GM21723 (cell line): ENCODE measurements around the gene NFATC1.
"Not testable (repeated sequence)": the region's sequence is repeated elsewhere in the genome, so short reads cannot be mapped to it uniquely, and the experiment has no call there.

Experiments
- ATAC-seq: cut with Tn5 transposase; IDR thresholded peaks from one replicate; pipeline ENCODE4 v1.9.1; 2021; ENCODE audit warnings: mild to moderate bottlenecking, moderate library complexity; ENCODE audit not compliant: unreplicated experiment

NFATC1 gene

DNA sequence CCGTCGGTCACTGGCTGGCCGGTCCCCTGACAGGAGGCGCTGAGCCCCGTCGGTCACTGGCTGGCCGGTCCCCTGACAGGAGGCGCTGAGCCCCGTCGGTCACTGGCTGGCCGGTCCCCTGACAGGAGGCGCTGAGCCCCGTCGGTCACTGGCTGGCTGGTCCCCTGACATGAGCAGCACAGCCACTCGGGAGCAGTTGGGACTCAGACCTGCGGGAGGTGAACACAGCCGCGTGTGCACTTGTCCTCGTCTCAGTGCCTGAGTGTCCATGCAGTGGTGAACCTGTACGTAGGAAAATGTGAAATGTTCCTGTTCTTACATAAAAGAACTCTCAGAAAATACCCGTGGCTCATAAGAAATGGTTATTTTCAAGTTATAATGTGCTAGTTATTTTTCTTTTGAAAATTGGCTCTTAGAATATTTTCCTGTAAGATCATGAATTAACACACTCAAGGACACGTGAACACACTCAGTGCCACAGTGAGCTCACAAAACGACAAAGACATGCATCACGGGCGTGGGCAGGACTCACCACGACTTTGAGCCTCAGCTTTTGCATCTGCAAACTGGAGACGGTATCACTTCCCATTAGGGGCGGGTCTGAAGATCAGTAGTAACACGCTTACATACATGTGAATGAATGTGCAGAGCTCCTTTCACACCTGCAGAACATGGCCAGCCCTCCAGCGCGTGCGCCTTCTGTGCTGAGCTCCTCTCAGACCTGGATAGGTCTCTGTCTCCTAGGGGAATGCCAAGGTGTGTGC, 21.1 kb upstream of the NFATC1 start:
- peak; percentile 88 for ATAC-seq

DNA sequence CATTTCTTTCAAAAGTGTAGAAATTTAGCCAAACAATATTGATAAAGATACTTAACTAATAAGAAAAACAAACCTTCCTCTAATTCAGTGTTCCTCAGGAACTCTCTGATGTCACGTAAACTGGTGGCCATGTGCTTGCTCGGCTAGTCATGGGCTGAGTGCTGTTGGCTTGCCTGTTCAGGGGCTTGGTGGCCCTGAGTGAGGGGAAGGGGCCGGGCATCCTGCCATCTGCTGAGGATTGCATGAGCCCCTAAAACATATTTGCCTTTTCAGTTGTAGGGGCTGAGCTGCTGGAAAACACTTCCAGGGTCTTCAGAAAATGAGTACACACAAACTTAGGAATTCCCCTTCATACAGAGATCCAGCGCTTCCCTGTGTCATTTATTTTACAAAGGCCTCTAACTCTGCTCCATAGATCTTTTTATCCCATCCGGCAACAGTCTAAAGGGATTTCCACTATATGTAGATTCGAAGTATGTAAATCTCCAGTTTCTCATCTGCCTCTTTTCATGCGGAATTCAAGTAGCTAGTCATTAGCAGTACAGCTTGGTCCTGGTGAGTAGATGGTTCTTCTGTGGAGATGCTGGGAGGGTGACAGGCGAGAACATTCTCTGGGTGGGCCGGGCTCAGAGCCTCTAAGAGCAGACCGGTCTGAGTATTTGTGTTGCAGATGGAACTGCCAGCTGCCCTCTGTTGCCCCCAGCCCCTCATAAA, 20.1 kb upstream of the NFATC1 start:
- no peak for ATAC-seq

DNA sequence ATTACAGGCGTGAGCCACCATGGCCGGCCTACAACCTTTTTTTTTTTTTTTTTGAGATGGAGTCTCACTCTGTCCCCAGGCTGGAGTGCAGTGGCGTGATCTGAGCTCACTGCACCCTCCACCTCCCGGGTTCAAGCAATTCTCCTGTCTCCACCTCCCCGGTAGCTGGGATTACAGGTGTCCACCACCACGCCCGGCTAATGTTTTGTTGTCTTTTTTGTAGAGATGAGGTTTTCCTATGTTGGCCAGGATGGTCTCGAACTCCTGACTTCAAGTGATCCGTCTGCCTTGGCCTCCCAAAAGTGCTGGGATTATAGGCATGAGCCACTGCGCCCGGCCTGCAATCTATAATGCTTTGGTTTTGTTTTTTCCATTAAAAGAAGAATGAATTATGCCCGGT, 19.1 kb upstream of the NFATC1 start:
- not testable (repeated sequence) for ATAC-seq

DNA sequence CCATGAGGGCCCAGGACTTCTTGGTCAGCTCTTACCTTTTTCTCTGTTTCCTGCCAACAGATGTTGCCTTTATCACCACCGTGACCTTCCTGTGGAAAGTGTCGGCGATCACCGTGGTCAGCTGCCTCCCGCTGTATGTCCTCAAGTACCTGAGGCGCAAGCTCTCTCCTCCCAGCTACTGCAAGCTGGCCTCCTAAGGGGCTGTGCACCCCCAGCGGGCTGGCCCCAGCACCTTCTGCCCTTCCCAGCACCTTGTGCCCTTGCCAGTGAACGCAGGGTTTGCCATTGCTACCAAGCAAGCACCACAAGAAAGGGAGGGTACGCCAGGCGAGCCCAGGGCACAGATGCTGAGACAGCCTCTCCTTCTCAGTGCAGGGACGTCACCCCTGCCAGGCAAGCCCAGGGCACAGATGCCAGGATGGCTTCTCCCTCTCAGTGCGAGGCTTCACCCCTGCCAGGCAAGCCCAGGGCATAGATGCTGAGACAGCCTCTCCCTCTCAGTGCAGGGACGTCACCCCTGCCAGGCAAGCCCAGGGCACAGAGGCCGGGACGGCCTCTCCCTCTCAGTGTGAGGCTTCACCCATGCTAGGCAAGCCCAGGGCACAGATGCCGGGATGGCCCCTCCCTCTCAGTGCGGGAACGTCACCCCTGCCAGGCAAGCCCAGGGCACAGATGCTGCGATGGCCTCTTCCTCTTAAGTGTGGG, 18.4 kb upstream of the NFATC1 start:
- ATAC-seq, result no peak

DNA sequence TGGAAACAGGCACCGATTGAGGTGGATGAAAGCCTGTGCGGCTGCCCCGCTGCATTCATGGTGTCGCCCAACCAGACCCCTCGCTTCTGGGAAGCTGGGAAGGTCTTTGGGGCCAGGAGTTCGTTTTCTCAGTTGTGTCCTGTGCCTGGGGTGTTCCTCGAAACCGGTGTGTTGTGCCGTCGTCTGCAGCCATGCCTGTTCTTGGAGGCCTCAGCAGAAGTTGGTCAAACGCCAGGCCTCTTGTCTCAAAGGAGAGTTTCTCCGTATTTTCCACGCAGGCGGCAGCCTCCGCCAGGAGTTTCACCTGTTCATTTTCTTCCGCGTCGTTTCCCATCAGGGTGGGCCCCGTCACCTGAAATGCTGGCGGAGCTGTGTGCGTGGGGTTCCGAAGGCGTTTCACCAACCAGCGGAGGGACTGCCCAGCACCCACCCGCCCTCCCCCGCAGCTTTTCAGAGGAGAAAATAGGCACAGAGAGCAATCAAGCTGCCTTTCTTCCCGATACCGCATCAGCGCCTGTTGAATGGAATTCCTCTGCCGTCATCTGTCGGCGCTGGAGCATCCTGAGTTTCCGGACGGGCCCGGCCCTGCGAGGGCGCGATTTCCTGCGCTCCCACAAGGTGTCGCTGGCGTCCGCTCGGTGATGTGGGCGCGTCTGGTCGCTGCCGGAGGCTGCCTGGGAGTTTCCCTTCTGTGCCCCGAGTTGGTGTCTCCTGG, 17.0 kb upstream of the NFATC1 start:
- ATAC-seq, result peak; percentile 61

DNA sequence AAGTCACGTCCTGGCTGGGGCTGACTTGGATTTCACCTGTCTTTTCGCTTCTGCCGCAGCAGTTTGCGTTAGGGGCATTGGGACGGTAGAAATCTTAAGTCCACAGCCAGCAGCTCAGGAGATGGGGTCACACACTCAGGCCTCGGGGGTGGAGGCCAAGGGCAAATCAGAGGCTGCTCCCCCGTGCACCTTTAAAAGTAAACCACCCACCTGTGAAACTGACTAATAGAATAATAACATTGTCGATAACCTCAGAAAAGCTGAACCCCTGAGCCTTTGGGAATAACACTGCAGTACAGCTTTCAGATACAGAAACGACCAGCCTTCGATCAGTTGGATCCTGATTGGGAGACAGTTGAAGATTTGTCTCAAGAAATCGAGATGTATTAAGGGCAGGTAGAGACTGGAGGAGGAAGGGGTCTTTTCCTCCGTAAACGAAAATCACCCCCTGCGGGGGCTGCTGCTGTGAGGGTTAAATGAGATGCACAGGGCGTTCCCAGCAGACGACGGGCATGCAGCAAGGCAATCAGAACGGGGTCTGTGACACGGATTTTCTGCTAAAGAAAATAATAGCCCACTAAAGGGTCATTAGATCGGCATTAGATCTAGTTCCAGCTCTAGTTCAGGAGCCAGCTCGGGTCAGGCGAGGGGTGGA, 16.4 kb upstream of the NFATC1 start:
- ATAC-seq, result peak; percentile 17

DNA sequence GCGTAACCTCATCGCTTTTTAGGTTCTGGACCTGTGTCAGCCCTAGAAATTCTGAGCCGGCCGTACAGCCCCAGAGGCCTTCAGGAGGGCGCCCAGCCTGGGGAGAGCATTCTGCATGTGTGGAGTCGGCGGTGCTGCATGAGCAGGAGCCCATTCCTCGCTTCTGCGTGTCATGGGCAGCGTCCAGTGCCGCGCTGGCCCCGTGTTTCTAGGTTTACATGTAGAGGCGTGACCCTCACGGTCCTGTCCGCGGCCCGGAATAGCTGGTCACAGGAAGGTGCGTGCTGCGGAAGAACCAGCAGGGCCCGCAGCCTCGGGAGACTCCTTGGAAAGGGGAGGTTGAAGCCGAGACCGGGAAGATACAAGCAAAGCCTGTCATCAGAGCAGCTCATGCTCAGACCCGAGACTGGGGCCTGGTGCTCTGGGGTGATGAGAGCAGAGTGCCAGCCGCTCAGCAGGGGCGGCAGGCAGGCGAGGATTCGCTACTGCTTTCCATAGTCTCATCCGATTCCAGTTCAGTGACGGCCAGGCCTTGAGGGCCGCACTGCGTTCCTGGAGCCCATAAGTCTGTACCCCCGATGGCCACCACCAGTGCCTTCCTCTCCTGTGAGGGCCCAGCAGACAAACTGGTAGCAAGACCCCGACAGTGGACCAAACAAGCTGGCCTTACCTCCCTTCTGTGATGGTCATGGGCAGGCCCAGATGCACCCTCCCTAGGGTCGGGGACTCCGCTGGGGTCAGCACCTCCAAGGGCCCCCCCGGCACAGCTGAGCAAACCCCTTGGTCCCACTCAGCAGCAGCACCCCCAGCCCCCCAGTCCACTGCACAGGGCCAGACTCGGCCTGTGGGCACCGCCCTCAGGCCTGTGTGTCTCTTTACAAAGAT, 15.6 kb upstream of the NFATC1 start:
- no peak for ATAC-seq

DNA sequence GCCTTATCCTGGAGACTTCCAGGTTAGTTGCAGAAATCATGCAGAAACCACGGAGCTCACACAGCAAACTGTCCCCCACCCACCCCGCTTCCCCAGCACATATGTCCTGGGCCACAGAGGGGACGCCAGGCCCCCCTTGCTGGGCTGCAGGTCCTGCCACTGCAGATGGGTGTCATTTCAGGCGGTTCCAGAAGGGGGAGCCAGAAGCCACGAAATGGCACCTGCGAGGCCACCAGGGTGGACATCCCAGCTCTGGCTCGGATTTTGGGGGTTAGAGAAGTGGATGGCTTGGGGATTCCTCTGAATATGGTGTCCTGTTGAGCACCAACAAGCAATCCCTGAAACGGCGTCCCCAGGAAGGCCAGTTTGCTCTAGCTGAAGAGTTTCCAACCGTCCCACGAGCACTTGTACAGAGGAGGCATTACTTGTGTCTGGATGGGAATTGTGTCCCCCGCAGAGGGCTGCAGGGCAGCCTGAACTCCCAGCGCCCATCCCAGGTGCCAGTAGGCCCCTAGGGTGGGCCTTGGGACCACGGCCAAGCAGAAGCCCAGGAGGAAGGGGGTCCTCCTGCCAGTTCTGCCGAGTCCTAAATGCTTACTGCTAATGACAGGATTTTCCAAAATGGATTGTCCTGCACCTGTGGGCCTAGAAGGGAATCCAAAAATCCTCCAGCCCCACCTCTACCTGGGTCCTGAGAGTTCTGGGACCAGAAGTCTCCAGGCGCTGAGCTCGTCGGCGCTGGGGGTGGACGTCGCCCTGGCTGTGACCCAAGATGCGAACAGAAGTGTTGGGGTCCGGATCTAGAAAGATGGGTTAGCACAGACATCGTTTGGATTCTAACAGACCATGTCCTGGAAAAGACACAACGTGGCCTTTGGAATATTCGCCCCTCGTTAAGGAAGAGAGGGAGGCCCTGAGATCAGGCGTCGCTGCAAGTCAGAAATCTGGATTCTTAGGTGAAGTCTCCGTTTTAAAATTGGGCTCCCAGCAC, 14.6 kb upstream of the NFATC1 start:
- peak; percentile 43 for ATAC-seq

DNA sequence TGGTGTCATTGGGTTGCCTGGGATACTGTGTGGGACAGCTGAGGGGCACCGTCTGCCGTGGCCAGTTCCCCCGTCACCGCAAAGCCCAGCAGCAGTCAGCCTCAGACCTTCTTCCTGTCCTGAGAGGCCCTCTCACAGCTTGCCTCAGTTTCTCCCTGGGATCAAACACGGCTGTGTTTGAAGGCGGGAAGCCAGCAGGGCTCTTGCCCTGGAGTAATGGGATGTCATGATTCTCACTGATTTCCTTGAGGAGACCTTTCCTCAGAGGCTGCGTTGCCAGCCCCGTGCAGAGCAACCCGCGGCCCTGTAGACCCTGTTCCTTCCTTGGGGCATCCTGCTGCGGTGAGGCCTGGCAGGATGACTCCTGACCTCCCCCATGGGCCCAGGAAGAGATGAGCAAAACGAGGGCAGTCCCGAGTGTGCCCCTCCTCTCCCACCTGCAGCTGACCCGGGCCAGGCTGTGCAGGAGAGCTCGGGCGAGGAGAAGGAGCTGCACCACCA, 13.9 kb upstream of the NFATC1 start:
- no peak for ATAC-seq

DNA sequence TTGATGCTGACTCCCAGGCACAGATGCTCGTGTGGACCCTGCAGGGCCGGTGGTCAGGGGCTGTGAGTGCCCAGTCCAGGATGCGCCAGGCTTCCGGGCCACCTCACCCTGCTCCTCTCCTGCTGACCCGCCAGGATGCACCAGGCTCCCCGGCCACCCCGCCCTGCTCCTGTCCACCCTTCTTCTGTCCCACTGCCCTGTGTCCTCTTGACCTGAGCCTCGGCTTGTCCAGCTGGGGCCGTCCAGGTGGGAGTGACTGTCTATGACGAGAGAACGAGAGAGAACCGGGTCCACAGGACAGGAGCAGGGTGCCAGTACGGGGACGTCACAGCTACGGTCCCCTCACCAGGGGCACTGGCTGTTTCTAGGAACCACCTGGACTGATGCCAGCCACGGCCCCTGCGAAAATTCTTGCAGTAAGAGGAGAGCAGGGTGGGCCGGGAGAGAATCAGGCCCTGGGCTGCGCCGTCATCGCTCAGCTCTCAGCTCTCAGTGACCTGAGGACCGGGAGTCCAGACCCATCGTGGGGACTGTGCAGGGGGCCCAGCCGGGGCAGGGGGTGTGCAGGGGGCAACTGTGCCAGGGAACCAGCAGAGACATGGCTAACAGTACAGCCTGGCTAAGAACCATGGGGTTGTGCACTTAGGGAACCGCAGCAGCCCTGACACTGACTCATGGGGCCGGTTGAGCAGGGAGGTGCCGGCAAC, 12.9 kb upstream of the NFATC1 start:
- no peak for ATAC-seq

DNA sequence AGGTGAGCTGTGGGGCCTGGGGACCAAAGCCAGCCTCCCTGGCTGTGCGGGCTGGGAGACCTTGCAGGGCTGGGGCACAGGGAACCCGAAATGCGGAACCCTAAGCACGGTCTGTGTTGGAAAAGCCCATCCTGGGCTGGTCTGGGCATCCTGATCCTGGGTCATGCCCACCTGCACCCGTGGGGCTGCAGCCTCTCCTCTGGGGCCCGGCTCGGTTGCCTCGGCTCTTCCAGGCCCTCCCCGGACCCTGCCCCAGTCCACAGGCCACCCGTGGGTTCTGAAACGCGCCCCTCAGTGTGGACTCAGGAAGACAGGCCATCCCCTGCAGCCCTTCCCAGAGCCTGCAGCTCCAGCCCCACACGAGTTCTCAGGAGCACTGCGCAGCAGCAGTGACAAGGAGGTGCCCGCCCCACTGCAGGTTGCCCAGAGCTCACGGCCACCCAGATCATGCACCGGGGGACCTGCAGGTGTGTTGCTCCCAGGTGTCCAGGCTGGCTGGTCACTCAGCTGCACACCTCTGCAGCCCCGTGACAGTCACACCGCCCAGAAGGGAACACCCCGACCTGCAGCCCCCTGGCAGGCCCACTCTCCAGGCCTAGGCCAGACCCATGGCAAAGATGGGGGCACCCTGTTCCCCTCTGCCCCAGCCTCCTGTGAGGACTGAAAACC, 12.2 kb upstream of the NFATC1 start:
- no peak for ATAC-seq

DNA sequence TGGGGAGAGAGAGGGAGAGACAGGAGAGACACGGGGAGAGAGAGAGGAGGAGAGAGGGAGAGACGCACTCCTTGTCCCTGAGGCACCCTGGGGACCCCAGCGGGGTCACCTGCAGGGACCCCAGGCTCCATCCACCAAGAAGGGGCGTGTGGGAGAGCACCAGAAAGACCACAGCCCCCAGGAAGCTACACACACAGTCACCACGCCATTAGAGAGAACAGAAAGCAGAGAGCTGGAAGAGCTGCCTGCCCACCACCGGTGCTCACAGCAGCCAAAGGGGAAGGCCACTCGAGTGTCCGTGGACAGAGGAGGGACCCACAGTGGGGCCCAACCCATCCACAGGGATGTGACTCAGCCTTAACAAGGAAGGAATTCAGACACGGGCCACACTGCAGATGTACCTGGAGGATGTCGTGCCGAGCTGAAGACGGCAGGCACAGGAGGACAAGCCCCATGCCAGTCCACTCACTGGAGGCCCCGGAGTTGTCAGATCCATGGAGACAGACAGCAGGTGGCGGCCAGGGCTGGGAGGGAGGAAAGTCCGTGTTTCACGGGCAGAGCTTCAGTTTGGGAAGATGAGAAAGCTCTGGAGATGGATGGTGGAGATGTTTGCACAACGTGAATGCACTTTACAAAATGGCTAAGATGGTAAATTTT, 11.5 kb upstream of the NFATC1 start:
- no peak for ATAC-seq

DNA sequence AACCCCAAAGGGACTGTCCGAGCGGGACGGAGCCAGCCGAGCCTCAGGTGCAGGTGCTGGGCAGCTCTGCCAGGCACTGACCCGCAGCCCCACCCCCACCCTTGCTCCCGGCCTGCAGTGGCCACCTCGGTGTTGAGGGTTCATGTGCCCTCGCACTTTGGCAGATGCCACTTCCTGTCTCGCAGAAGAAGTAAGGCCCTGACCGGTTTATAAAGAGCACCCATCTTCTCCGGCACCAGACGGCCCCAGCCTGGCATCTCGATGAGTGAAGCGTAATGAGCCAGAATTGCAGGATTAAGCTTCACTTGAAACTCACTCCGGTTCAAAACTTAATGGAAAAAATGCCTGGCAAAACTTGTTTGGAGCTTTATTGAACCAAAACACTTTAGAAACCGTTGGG, 10.9 kb upstream of the NFATC1 start:
- no peak for ATAC-seq

DNA sequence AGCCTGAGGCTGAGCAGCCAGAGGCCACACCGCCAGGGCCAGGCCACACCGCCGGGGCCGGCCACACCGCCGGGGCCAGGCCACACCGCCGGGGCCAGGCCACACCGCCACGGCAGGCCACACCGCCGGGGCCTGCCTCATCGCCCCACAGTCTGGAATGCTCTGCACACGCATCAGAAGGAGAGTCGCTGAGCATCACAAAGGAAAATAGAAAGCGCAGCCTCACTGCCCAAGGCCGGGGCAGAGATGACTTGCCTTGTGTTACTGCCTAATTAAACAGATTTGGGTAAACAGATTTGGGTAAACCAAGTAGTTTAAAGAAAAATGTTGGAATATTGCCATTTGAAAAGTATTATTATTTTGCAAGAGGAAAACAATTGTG, 10.4 kb upstream of the NFATC1 start:
- no peak for ATAC-seq

DNA sequence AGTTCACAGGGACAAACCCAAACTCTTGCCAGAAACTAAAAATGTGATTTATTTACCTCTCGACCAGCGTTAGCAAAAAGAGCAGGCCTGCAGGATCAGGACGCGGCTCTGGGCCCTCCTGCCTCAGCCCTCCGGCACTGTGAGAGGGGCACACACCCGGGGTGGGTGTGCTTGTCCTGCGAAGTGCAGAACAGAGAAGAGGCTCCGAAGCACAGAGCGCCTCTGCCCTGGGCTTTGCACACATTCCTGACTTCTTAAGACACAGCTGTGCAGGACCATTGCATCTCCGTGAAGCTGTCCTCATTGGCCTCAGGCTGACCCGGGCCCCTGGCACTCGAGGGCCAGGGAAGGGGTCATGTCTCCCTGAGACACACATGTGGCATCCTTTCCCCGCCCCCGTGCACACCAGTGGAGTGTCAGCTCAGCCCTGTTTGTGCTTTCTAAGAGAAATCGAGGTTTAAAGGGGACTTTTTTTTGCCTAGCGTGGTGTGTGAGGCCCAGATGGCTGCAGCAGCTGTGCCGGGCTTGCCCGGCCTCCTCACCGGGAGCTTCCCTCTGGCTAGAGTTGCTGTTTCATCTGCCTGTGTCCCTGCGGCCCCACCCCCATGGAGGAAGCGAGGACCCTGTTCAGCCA, 9.9 kb upstream of the NFATC1 start:
- ATAC-seq, result no peak

DNA sequence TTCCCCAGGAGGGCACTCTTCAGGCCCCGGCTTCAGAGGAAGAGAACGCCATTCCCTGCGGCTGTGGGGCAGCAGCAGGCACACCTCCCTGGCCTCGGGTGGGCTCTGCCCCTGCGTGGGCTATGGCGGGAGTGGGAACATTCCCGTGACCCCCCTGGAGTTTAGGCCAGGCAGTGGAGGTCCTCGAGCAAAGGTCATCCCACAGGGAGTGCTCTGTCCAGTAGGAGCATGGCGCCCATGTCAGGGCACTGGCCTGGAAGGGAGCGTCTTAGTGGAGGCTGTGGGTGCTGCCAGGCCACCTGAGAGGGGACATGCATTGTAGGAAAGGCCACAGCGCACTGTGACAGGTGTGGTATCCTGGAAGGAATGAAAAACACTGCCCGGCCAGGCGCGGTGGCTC, 9.2 kb upstream of the NFATC1 start:
- ATAC-seq, result no peak
